Measurements from ENCODE around the gene NFKB2.

Gene NFKB2

GRCh38 chr10:102394801-102395399 is 605 bp upstream of the NFKB2 start:
- no peak for DNase-seq (ENCODE audit: low read depth)

- DNase-seq (ENCODE audit: low read depth) = no peak
These were observed 779 bp downstream of the NFKB2 start for GRCh38 chr10:102396317-102396650.

- DNase-seq (ENCODE audit: low read depth) = no peak
These were observed 1.2 kb downstream of the NFKB2 start for GRCh38 chr10:102396730-102397151.

GRCh38 chr10:102397222-102398171 is 2.0 kb downstream of the NFKB2 start:
- no peak for DNase-seq (ENCODE audit: low read depth)

- no peak for DNase-seq (ENCODE audit: low read depth)
These were observed 2.9 kb downstream of the NFKB2 start for GRCh38 chr10:102398172-102399020.

GRCh38 chr10:102399217-102400021 is 3.9 kb downstream of the NFKB2 start:
- DNase-seq (ENCODE audit: low read depth) = peak; percentile 83

GRCh38 chr10:102400076-102400475 is 4.6 kb downstream of the NFKB2 start:
- no peak for DNase-seq (ENCODE audit: low read depth)

- DNase-seq (ENCODE audit: low read depth) = no peak
These were observed 5.3 kb downstream of the NFKB2 start for GRCh38 chr10:102400598-102401341.

GRCh38 chr10:102401342-102401654 is 5.8 kb downstream of the NFKB2 start:
- no peak for DNase-seq (ENCODE audit: low read depth)

GRCh38 chr10:102401735-102402511 is 6.4 kb downstream of the NFKB2 start:
- no peak for DNase-seq (ENCODE audit: low read depth)

- DNase-seq (ENCODE audit: low read depth) = no peak
These were observed 7.0 kb downstream of the NFKB2 start for GRCh38 chr10:102402512-102402896.

- DNase-seq (ENCODE audit: low read depth) = no peak
These were observed 7.6 kb downstream of the NFKB2 start for GRCh38 chr10:102403115-102403514.

- no peak for DNase-seq (ENCODE audit: low read depth)
These were observed 9.0 kb downstream of the NFKB2 start for GRCh38 chr10:102404361-102405107.

- DNase-seq (ENCODE audit: low read depth) = no peak
These were observed 9.6 kb downstream of the NFKB2 start for GRCh38 chr10:102405108-102405571.

- no peak for DNase-seq (ENCODE audit: low read depth)
These were observed 10.1 kb downstream of the NFKB2 start for GRCh38 chr10:102405632-102406031.

GRCh38 chr10:102406815-102407214 is 11.3 kb downstream of the NFKB2 start:
- no peak for DNase-seq (ENCODE audit: low read depth)

- no peak for DNase-seq (ENCODE audit: low read depth)
These were observed 12.1 kb downstream of the NFKB2 start for GRCh38 chr10:102407425-102408130.

- no peak for DNase-seq (ENCODE audit: low read depth)
These were observed 12.7 kb downstream of the NFKB2 start for GRCh38 chr10:102408131-102408727.
